ENCODE results near the gene GRK7.

DNA sequence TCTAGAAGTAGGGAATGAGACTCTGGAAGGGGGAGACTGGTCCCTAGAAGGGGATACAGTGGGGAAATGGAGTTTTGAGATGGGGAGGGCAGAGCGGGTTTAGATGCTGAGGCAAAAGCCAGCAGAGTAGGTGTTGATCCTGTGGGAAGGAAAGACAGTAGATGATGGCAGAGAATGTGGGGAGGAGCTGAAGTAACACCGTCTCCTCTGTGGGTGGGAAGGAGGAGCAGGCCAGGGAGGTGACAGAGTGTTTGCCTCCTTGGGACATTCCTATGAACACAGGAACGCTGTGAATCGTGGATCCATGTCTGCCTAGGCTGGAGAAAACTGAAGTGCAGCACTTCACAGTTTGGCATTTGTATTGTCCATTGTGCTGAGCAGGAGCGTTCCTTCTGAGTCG, 20.4 kb downstream of the GRK7 start:
- no peak for TF ChIP-seq EZH2 (IDR thresholded peaks at IDR 0.05; ENCODE audit: insufficient read depth, low read length)
- TF ChIP-seq, protein P1, sequence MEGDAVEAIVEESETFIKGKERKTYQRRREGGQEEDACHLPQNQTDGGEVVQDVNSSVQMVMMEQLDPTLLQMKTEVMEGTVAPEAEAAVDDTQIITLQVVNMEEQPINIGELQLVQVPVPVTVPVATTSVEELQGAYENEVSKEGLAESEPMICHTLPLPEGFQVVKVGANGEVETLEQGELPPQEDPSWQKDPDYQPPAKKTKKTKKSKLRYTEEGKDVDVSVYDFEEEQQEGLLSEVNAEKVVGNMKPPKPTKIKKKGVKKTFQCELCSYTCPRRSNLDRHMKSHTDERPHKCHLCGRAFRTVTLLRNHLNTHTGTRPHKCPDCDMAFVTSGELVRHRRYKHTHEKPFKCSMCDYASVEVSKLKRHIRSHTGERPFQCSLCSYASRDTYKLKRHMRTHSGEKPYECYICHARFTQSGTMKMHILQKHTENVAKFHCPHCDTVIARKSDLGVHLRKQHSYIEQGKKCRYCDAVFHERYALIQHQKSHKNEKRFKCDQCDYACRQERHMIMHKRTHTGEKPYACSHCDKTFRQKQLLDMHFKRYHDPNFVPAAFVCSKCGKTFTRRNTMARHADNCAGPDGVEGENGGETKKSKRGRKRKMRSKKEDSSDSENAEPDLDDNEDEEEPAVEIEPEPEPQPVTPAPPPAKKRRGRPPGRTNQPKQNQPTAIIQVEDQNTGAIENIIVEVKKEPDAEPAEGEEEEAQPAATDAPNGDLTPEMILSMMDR (IDR thresholded peaks at IDR 0.05; ENCODE audit: insufficient read depth, low read depth, low read length): no peak
